SU-DHL-6 (cell line): ENCODE data around the gene ANKRD17.

Experiments used
- EZH2phosphoT487 ChIP-seq: fragments of 200-600 bp; sonication (generic), shearing (Covaris generic); conservative IDR thresholded peaks from 2 replicates; pipeline ENCODE4 v1.6.1; 2018; ENCODE audit warnings: mild to moderate bottlenecking, antibody characterized with exemption, low read length, moderate library complexity, mixed read lengths
- TF ChIP-seq, protein P1 (sequence below): fragments of 200-600 bp; sonication (generic); IDR thresholded peaks from one replicate; pipeline ENCODE4 v1.5.1; 2017; ENCODE audit warnings: antibody characterized with exemption, mild to moderate bottlenecking, low read length, moderate library complexity; ENCODE audit not compliant: insufficient read depth, poor library complexity, severe bottlenecking

DNA sequence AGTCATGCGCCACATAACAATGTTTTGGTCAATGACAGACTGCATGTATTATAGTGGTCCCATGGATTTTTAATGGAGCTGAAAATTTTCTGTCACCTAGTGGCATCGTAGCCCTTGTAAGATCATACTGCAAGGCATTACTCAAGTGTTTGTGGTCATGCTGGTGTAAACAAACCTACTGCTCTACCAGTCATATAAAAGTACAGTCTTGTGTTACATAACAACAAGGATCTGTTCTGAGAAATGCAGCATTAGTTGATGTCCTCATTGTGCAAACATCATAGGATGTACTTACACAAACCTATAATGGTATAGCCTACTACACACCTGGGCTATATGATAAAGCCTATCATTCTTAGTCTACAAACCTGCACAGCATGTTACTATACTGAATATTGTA is 223.7 kb downstream of the ANKRD17 start:
- TF ChIP-seq, protein P1, sequence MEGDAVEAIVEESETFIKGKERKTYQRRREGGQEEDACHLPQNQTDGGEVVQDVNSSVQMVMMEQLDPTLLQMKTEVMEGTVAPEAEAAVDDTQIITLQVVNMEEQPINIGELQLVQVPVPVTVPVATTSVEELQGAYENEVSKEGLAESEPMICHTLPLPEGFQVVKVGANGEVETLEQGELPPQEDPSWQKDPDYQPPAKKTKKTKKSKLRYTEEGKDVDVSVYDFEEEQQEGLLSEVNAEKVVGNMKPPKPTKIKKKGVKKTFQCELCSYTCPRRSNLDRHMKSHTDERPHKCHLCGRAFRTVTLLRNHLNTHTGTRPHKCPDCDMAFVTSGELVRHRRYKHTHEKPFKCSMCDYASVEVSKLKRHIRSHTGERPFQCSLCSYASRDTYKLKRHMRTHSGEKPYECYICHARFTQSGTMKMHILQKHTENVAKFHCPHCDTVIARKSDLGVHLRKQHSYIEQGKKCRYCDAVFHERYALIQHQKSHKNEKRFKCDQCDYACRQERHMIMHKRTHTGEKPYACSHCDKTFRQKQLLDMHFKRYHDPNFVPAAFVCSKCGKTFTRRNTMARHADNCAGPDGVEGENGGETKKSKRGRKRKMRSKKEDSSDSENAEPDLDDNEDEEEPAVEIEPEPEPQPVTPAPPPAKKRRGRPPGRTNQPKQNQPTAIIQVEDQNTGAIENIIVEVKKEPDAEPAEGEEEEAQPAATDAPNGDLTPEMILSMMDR = no peak
- TF ChIP-seq EZH2phosphoT487 = no peak
